Prostate gland (tissue), 2 donors: ENCODE results near the gene LUM.

ENCODE experiments used
- POLR2A ChIP-seq: fragments of 450-650 bp; IDR thresholded peaks from one replicate; pipeline ENCODE4 v1.6.1; 2016; ENCODE audit warnings: antibody characterized with exemption, mild to moderate bottlenecking
- POLR2AphosphoS5 ChIP-seq: sonication (generic); formaldehyde crosslinking; IDR thresholded peaks from one replicate; pipeline ENCODE4 v1.6.1; 2017; ENCODE audit warnings: antibody characterized with exemption
- TF ChIP-seq, protein P1 (sequence below), 4 experiments: fragments of 200-600 bp in 2 of 4; fragments of 450-650 bp in 2 of 4; sonication (generic) in 2 of 4; IDR thresholded peaks; 1 replicate in 3 of 4; 2 replicates in 1 of 4; pipeline ENCODE4 v1.5.1; 2016 to 2019; ENCODE audit warnings: antibody characterized with exemption in 4 of 4, mild to moderate bottlenecking in 2 of 4, moderate library complexity in 2 of 4

DNA sequence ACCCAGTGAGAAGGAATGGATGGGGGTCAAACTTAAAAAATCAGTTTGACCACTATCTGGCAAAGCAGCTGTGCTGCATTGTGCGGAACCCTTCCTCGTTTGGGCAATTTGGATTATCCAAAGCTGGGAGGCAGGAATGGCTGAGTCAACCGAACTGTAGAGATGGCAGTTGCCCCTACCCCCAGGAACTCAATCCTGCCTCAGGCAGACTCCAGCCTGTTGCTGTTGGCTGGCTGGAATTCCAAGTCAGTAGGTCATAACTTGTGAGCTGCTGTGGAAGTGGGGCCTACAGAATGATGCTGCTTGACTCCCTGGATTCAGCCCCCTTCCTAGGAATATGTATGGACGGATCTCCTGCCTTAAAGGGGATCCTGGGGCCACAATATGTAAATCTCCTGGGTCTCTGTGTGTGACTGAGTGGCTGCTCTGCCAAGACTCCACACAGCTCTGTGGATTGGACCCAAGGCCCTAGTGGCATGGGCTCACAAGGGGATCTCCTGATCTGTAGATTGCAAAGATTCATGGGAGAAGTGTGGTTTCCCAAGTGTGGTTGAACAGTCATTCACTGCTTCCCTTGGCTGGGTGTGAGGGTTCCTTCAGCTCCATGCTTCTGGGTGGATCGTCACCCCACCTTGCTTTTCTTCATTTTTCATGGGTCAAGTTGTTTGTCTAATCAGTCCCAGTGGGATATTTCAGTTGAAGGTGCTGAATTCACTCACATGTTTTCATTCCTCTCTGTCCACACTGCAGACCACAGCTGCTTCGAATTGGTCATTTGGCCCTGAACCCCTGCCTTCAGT is 19.2 kb downstream of the LUM start:
- TF ChIP-seq, protein P1, sequence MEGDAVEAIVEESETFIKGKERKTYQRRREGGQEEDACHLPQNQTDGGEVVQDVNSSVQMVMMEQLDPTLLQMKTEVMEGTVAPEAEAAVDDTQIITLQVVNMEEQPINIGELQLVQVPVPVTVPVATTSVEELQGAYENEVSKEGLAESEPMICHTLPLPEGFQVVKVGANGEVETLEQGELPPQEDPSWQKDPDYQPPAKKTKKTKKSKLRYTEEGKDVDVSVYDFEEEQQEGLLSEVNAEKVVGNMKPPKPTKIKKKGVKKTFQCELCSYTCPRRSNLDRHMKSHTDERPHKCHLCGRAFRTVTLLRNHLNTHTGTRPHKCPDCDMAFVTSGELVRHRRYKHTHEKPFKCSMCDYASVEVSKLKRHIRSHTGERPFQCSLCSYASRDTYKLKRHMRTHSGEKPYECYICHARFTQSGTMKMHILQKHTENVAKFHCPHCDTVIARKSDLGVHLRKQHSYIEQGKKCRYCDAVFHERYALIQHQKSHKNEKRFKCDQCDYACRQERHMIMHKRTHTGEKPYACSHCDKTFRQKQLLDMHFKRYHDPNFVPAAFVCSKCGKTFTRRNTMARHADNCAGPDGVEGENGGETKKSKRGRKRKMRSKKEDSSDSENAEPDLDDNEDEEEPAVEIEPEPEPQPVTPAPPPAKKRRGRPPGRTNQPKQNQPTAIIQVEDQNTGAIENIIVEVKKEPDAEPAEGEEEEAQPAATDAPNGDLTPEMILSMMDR (IDR thresholded peaks at IDR 0.05), result no peak
- TF ChIP-seq POLR2AphosphoS5, result no peak
- TF ChIP-seq POLR2A, result no peak
